ENCODE results near the gene NAE1.
A peak's percentile ranks its signal among the peaks of the same experiment; 100 is the strongest.

The NAE1 gene

DNA sequence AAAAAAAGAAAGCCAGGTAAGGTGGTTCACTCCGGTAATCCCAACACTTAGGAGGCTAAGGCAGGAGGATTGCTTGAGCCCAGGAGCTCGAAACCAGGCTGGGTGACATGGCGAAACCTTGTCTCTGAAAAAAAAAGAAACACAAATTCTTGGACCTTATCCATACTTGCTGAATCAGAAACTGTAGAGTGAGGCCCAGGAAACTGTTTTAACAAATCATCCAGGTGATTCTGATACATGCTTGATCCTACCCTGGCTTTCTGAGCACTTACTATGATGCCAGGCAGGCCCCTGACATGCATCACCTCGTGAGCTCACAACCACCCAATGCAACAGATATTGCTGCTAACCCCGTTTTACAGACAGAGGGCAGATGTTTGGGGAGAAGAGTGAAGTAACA is 4.0 kb upstream of the NAE1 start:
- TF ChIP-seq, protein P1, sequence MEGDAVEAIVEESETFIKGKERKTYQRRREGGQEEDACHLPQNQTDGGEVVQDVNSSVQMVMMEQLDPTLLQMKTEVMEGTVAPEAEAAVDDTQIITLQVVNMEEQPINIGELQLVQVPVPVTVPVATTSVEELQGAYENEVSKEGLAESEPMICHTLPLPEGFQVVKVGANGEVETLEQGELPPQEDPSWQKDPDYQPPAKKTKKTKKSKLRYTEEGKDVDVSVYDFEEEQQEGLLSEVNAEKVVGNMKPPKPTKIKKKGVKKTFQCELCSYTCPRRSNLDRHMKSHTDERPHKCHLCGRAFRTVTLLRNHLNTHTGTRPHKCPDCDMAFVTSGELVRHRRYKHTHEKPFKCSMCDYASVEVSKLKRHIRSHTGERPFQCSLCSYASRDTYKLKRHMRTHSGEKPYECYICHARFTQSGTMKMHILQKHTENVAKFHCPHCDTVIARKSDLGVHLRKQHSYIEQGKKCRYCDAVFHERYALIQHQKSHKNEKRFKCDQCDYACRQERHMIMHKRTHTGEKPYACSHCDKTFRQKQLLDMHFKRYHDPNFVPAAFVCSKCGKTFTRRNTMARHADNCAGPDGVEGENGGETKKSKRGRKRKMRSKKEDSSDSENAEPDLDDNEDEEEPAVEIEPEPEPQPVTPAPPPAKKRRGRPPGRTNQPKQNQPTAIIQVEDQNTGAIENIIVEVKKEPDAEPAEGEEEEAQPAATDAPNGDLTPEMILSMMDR (conservative IDR thresholded peaks at IDR 0.05; ENCODE audit: control insufficient read depth, insufficient read depth, low read depth, low read length): no peak
- DNase-seq (ENCODE audit: low read depth): no peak
- H3K4me3 ChIP-seq (ENCODE audit: control insufficient read depth, low read depth, low read length): no peak overlapping the region

DNA sequence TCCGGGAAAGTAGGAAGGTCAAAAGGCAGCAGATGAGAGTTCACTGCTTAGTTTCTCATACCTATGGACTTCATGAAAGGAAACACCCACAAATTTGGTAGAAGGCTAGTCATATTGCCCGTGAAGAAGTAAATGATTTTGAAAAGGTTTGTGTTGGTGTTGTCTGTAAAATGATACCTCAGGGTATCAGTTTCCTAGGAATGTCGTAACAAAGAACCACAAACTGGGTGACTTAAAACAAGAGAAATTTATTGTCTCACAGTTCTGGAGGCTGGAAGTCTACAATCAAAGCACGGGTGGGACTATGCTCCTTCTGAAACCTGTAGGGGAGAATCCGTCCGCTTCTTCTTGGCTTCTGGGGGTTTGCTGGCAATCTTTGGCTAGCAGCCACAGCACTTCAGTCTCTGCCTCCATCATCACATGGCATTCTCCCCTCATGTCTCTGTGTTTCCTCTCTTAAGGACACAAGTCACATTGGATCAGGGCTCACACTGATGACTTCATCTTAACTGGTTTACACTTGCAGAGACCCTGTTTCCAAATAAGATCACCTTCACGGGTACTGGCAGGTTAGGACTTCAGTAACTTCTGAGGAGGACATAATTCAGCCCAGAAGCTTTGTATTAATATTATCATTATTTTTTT is 2.0 kb upstream of the NAE1 start:
- no peak overlapping the region for H3K4me3 ChIP-seq (ENCODE audit: control insufficient read depth, low read depth, low read length)
- peak; percentile 49 for DNase-seq (ENCODE audit: low read depth)
- TF ChIP-seq, protein P1 (conservative IDR thresholded peaks at IDR 0.05; ENCODE audit: control insufficient read depth, insufficient read depth, low read depth, low read length): no peak

DNA sequence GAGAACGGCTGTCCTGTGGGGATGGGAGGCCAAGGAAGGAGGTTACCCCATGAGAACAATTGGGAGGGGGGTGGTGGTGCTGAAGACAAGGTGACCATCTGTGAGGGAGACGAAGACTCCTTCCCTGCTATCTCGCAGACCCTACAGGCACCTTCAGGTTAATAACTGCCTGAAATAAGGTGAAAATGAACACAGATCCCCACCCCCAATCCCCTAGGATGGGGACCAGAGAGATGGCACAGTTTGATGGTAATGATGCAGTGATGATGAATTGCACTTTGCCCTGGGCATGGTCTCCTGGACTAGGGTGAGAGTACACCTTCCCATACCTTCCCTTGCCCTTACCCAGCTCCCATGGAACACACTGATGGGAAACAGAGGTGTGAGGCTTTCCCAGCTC is 1.4 kb upstream of the NAE1 start:
- no peak for DNase-seq (ENCODE audit: low read depth)
- TF ChIP-seq, protein P1 (conservative IDR thresholded peaks at IDR 0.05; ENCODE audit: control insufficient read depth, insufficient read depth, low read depth, low read length): no peak
- H3K4me3 ChIP-seq (ENCODE audit: control insufficient read depth, low read depth, low read length): no peak overlapping the region

DNA sequence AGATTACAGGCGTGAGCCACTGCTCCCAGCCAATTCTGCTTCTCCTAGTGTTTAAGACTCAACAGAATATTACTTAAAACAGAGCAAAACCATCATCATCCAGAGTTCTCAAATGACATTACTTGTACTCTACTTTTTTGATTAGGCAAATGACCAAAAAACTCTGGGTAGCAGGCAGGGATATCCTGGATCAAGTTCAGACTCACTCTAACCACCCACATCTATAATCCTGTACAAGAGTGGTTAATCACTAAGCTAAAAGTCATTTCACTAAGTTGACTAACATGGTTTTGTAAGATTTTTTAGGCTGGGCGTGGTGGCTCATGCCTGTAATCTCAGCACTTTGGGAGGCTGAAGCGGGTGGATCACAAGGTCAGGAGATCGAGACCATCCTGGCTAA is 6.8 kb downstream of the NAE1 start:
- peak; percentile 85 for DNase-seq (ENCODE audit: low read depth)
- TF ChIP-seq, protein P1 (conservative IDR thresholded peaks at IDR 0.05; ENCODE audit: control insufficient read depth, insufficient read depth, low read depth, low read length): no peak
- no peak overlapping the region for H3K4me3 ChIP-seq (ENCODE audit: control insufficient read depth, low read depth, low read length)

DNA sequence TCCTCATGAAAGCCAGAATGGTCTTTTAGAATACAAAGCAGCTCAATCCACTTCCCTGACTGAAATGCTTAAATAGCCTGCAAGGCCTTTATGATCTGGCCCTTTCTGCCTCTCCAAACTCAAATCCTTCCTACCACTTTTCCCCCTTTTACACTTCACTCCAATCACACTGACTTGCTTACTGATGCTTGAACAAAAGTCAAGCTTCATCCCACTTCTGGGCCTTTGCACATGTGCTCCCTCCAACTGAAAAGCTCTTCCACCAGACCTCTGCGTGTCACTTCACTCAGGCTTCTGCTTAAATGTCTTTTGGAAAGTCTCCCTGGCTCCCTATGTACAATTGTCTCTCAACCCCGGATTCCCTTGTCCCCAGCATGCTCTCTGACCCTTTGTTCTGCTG is 16.0 kb downstream of the NAE1 start:
- no peak for DNase-seq (ENCODE audit: low read depth)
- TF ChIP-seq, protein P1 (conservative IDR thresholded peaks at IDR 0.05; ENCODE audit: control insufficient read depth, insufficient read depth, low read depth, low read length): no peak
- no peak overlapping the region for H3K4me3 ChIP-seq (ENCODE audit: control insufficient read depth, low read depth, low read length)

DNA sequence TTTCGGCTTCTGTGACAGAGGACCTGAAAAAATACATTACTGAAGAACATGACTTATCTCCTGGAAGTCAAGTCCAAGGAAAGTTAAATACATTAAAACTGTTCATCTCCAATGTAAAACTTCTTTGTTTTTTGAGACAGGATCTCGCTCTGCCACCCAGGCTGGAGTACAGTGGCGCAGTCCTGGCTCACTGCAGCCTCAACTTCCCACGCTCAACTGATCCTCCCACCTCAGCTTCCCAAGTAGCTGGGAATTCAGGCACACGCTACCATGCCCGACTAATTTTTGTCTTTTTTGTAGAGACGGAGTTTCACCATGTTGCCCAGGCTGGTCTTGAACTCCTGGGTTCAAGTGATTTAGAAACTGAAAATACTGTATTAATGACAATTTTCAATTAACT is 19.7 kb downstream of the NAE1 start:
- no peak overlapping the region for H3K4me3 ChIP-seq (ENCODE audit: control insufficient read depth, low read depth, low read length)
- TF ChIP-seq, protein P1 (conservative IDR thresholded peaks at IDR 0.05; ENCODE audit: control insufficient read depth, insufficient read depth, low read depth, low read length): no peak
- DNase-seq (ENCODE audit: low read depth): no peak

DNA sequence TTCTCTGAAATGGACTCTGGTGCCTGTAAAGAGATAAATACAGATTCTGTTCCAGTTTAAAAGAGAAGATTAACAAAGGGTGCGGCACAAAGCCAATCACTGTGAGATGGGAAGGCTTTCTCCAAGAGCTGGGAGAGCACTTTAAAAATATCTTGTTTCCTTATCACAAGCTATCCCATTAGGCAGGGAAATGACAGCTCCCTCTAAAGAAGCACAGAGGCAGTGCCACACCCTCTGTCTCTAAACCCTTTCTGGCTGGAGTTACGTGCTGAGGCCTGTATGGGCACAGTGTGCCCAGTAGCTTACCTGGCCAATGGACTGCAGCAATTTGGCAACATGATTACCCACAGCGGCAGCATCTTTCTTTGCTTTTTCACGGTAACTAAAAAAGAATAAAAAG is 20.4 kb downstream of the NAE1 start:
- no peak overlapping the region for H3K4me3 ChIP-seq (ENCODE audit: control insufficient read depth, low read depth, low read length)
- no peak for DNase-seq (ENCODE audit: low read depth)
- TF ChIP-seq, protein P1 (conservative IDR thresholded peaks at IDR 0.05; ENCODE audit: control insufficient read depth, insufficient read depth, low read depth, low read length): no peak
